ENCODE data around the gene ZMIZ1. TPM values are rescaled to one million over a fixed set of nuclear protein-coding genes. Genes with fewer than 3 reads are reported as not detected.

Gene ZMIZ1
- total and polyA plus RNA-seq, 12 donors, result 6.6 to 113 (median 55.1) TPM

DNA sequence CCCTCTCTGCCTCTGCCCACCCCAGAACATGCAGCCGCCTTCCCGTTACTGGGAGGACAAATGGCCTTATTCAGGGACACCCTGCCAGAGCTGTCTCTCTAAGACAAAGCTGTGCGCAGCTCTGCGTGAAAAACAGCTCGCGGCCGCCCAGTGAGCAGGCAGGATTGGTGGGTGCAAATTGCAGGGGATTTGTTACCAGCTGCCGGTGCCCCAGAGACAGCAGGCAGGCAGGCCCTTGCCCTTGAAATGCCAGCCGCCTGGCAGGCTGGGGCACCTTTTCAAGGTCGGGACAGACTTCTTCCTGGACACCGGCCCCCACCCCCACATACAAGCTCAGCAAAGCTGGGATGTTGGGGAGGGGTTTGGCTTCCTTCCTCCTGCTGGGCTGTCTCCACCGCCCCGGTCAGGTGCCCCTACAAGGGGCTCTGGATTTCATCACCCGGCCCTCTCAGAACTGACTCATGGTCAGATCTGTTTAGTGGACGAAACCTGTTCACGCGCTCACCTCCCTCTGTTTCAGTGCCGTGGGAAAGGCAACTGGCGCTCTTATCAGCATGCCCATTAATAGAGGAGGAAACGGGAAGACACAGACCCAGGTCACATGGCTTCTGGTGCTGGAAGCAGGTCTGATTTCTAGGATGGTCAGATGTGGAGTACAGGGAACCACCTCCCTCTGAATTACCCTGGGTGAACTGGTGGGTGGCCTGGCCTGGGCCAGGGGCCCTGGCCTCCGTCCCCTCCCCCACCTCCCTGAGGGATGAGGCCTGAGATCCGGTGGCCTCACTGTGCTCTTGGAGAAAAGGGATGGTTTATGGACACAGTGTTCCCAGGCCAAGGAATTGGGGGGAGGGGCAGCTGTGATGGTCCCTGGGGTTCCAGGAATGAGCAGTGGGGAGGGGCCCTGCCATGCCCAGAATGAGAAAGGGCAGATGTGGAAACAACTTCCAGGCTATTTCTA lies 154.6 kb downstream of the ZMIZ1 start:
- Histone ChIP-seq H3K27ac (peak overlapping the region; percentile 10 to 93 (median 83)), H3K27me3 (no peaks in the 10 kb centered on the region), H3K4me3 (peak overlapping the region in 1 of 4 donors; percentile 1), H3K9me3 (replicated peaks in 1 of 3) (no peaks in the 10 kb centered on the region), H3K4me1 (replicated peaks in 1 of 2) (peaks cover 32 to 56% of the 10 kb centered on the region in 2 donors), H3K36me3 (replicated peaks in 1 of 2) (peaks cover 0 to 5% of the 10 kb centered on the region in 2 donors)
- intact Hi-C loops (cut with DNase I), result no loop called here
- peak; percentile 68 to 94 (median 90) for DNase-seq
- TF ChIP-seq POLR2A (IDR thresholded peaks at IDR 0.05), result peak in 1 of 2 donors; percentile 33
- TF ChIP-seq, protein P1, sequence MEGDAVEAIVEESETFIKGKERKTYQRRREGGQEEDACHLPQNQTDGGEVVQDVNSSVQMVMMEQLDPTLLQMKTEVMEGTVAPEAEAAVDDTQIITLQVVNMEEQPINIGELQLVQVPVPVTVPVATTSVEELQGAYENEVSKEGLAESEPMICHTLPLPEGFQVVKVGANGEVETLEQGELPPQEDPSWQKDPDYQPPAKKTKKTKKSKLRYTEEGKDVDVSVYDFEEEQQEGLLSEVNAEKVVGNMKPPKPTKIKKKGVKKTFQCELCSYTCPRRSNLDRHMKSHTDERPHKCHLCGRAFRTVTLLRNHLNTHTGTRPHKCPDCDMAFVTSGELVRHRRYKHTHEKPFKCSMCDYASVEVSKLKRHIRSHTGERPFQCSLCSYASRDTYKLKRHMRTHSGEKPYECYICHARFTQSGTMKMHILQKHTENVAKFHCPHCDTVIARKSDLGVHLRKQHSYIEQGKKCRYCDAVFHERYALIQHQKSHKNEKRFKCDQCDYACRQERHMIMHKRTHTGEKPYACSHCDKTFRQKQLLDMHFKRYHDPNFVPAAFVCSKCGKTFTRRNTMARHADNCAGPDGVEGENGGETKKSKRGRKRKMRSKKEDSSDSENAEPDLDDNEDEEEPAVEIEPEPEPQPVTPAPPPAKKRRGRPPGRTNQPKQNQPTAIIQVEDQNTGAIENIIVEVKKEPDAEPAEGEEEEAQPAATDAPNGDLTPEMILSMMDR (IDR thresholded peaks at IDR 0.05), result no peak
- WGBS, 4 donors, result 14 to 23% (median 21%) methylated on average over 9 to 22 of the region's 22 CpGs

DNA sequence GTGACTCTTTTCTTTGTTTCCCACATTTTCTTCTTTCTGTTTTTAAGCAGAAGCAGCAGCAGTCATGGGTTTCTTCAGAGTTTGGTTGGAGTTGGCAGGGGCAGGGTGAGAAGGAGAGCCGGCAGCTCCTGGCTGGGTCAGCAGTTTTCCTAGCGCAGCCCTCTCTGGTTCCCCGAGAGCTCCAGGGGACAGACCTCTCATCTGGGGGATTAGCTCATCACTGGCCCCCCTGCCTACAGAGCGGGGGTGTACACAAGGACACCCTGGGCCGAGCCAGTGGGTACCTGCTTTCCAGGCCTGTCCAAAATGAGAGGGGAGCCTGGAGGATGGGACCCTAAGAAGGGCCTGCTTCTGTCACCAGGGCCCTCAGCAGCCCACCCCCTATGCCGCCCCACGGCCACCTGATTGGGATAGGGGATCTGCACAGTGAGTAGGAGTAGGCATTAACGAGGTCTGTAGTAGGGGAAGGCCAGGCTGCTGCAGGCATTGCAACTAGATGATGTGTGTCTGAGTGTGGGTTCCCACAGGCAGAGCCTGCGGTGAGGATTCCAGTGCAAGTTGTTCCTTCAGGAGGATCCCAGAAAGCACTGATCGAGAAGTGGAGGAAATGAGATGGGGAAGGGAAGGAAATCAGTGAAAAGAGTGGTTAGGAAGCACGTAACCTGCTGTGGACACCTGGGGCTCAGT lies 155.6 kb downstream of the ZMIZ1 start:
- peaks cover 32 to 57% of the 10 kb centered on the region in 2 donors for H3K4me1 ChIP-seq (replicated peaks in 1 of 2)

DNA sequence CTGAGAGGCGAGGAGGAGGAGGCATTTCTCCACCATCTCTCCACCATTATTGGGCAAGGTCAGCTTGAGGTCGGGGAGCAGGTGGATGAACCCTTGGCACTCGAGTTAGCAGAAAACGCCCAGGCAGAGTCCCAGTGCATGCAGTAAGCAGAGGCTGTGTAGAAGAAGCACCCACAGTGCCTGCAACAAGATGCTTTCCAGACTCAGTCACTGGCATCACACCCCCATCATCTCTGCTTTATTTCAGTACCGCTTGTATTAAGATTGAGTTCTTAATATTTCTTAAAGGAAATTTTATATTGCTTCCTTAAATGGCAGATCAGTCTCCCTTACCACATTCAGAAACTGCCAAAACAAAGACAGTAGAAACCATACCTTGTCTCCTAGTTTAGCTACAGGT lies 156.2 kb downstream of the ZMIZ1 start:
- no peak for DNase-seq
- Histone ChIP-seq H3K4me3 (no peak overlapping the region), H3K9me3 (replicated peaks in 1 of 3) (no peaks in the 10 kb centered on the region), H3K27ac (peak overlapping the region in 2 of 5 donors; percentile 91 to 93), H3K36me3 (replicated peaks in 1 of 2) (peaks cover 0 to 13% of the 10 kb centered on the region in 2 donors), H3K4me1 (replicated peaks in 1 of 2) (peaks cover 32 to 51% of the 10 kb centered on the region in 2 donors), H3K27me3 (no peaks in the 10 kb centered on the region)
- 82 to 90% (median 86%) methylated on average over 5 of the region's 5 CpGs for WGBS, 4 donors
- TF ChIP-seq, protein P1 (IDR thresholded peaks at IDR 0.05), result no peak
- no peak for TF ChIP-seq POLR2A (IDR thresholded peaks at IDR 0.05)
- intact Hi-C loops (cut with DNase I), result no loop called here

More for the DNA sequence above, 155.6 kb downstream of the ZMIZ1 start:
- Histone ChIP-seq H3K27ac (peak overlapping the region in 3 of 5 donors; percentile 83 to 93 (median 91)), H3K9me3 (replicated peaks in 1 of 3) (no peaks in the 10 kb centered on the region), H3K4me3 (no peak overlapping the region), H3K36me3 (replicated peaks in 1 of 2) (peaks cover 0 to 11% of the 10 kb centered on the region in 2 donors), H3K27me3 (no peaks in the 10 kb centered on the region)
- no peak for TF ChIP-seq POLR2A (IDR thresholded peaks at IDR 0.05)
- TF ChIP-seq, protein P1 (IDR thresholded peaks at IDR 0.05), result no peak
- DNase-seq, result no peak
- WGBS, 4 donors, result 71 to 85% (median 81%) methylated on average over 7 to 11 of the region's 11 CpGs
- intact Hi-C loops (cut with DNase I), result no loop called here

All from adrenal gland (tissue), 12 donors.